Neural progenitor cell (in vitro differentiated cells): ENCODE measurements around the gene ELAVL4. TPM values are rescaled to one million over a fixed set of nuclear protein-coding genes. Genes with fewer than 3 reads are reported as not detected.
A peak's percentile ranks its signal among the peaks of the same experiment; 100 is the strongest.

ENCODE experiments used
- DNase-seq: peaks from one replicate; pipeline ENCODE4 v3.0.0-alpha.2; 2016; ENCODE audit warnings: low spot score
- H2AFZ ChIP-seq: fragments of 200-600 bp; sonication (generic); replicated peaks from 2 replicates; pipeline ENCODE4 v1.6.1; 2016; ENCODE audit warnings: antibody characterized with exemption
- H3F3A ChIP-seq: fragments of 200-600 bp; sonication (generic); 2 replicates; pipeline ENCODE4 v1.6.1; 2016; ENCODE audit warnings: antibody characterized with exemption, low read depth
- H3K27ac ChIP-seq: fragments of 200-600 bp; sonication (generic); 2 replicates; pipeline ENCODE4 v1.5.1; 2016; ENCODE audit warnings: mild to moderate bottlenecking
- H3K27me3 ChIP-seq: fragments of 200-600 bp; sonication (generic); 2 replicates; pipeline ENCODE4 v1.6.1; 2016; ENCODE audit warnings: mild to moderate bottlenecking, moderate library complexity
- H3K36me3 ChIP-seq: fragments of 200-600 bp; sonication (generic); 2 replicates; pipeline ENCODE4 v1.5.1; 2016
- H3K4me1 ChIP-seq: fragments of 200-600 bp; sonication (generic); 2 replicates; pipeline ENCODE4 v1.6.1; 2016; ENCODE audit warnings: mixed run types
- H3K4me2 ChIP-seq: fragments of 200-600 bp; sonication (generic); 2 replicates; pipeline ENCODE4 v1.6.1; 2016
- H3K4me3 ChIP-seq: fragments of 200-600 bp; sonication (generic); 2 replicates; pipeline ENCODE4 v1.5.1; 2016
- H3K79me2 ChIP-seq: fragments of 200-600 bp; sonication (generic); 2 replicates; pipeline ENCODE4 v1.6.1; 2016; ENCODE audit warnings: low read depth
- H3K9ac ChIP-seq: fragments of 200-600 bp; sonication (generic); 2 replicates; pipeline ENCODE4 v1.6.1; 2016
- H3K9me3 ChIP-seq: fragments of 200-600 bp; sonication (generic); 2 replicates; pipeline ENCODE4 v1.5.1; 2016; ENCODE audit warnings: low read depth
- H4K20me1 ChIP-seq: fragments of 200-600 bp; sonication (generic); 2 replicates; pipeline ENCODE4 v1.6.1; 2016; ENCODE audit warnings: low read depth
- H3K27ac Mint-ChIP-seq: 3 replicates; pipeline ENCODE4 v1.8.0; 2021; ENCODE audit warnings: mixed read lengths
- H3K27me3 Mint-ChIP-seq: 2 replicates; pipeline ENCODE4 v1.8.0; 2022; ENCODE audit warnings: low read depth, mild to moderate bottlenecking, inconsistent platforms, moderate library complexity, mixed read lengths; ENCODE audit not compliant: insufficient read depth
- H3K36me3 Mint-ChIP-seq: 3 replicates; pipeline ENCODE4 v1.8.0; 2021; ENCODE audit warnings: mixed read lengths
- H3K4me1 Mint-ChIP-seq: 3 replicates; pipeline ENCODE4 v1.8.0; 2021; ENCODE audit warnings: mixed read lengths
- H3K4me3 Mint-ChIP-seq: 3 replicates; pipeline ENCODE4 v1.8.0; 2021; ENCODE audit warnings: mild to moderate bottlenecking, moderate library complexity, mixed read lengths
- H3K9me3 Mint-ChIP-seq: 3 replicates; pipeline ENCODE4 v1.8.0; 2020; ENCODE audit warnings: mixed read lengths
- EZH2 ChIP-seq: fragments of 200-600 bp; sonication (generic); IDR thresholded peaks from 2 replicates; pipeline ENCODE4 v1.6.1; 2017; ENCODE audit warnings: antibody characterized with exemption, mild to moderate bottlenecking, moderate library complexity
- EZH2phosphoT487 ChIP-seq: fragments of 200-600 bp; sonication (generic); IDR thresholded peaks from 2 replicates; pipeline ENCODE4 v1.6.1; 2017; ENCODE audit warnings: antibody characterized with exemption
- total RNA-seq: library from RNA; depleted of rRNA; stranded (reverse); fragments of >200 nt; gene quantifications from 2 replicates; pipeline ENCODE4 v1.2.3, GENCODE V29; 2015; ENCODE audit warnings: low replicate concordance
- TF ChIP-seq, protein P1 (sequence below): fragments of 200-600 bp; sonication (generic); IDR thresholded peaks from 2 replicates; pipeline ENCODE4 v1.5.1; 2017; ENCODE audit warnings: antibody characterized with exemption, mild to moderate bottlenecking

ELAVL4 gene
- total RNA-seq, 1 donor from 2014 or later = not detected

DNA sequence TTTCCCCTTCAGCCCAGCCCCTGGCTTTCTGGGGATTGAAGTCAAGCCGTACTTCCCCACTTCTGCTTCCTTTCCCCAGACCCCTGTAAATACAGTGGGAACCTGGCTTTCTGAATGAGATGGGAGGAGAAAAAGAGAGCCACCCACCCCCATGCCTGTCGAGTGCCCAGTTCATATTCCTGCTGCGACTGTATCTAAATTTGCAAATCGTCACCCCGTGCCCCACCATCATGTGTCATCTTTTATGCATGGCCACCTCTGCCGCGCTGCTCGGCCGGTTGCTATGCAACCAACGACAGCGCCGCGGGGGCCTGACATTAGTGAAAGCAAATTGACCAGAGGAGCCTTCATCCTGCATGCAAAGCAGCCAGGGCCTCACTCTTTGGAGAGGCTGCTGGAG, 143.0 kb downstream of the ELAVL4 start:
- no peaks in the 10 kb centered on the region for H3K79me2 ChIP-seq
- H3K36me3 Mint-ChIP-seq = no peaks in the 10 kb centered on the region
- no peak overlapping the region for H3K9ac ChIP-seq
- H3K4me1 Mint-ChIP-seq = peaks cover 27% of the 10 kb centered on the region
- H3K4me1 ChIP-seq = no peaks in the 10 kb centered on the region
- H3K27me3 Mint-ChIP-seq = peaks cover 13% of the 10 kb centered on the region
- no peak overlapping the region for H3K27ac ChIP-seq
- no peaks in the 10 kb centered on the region for H3F3A ChIP-seq
- peak; percentile 15 for DNase-seq
- TF ChIP-seq EZH2 = no peak
- TF ChIP-seq, protein P1, sequence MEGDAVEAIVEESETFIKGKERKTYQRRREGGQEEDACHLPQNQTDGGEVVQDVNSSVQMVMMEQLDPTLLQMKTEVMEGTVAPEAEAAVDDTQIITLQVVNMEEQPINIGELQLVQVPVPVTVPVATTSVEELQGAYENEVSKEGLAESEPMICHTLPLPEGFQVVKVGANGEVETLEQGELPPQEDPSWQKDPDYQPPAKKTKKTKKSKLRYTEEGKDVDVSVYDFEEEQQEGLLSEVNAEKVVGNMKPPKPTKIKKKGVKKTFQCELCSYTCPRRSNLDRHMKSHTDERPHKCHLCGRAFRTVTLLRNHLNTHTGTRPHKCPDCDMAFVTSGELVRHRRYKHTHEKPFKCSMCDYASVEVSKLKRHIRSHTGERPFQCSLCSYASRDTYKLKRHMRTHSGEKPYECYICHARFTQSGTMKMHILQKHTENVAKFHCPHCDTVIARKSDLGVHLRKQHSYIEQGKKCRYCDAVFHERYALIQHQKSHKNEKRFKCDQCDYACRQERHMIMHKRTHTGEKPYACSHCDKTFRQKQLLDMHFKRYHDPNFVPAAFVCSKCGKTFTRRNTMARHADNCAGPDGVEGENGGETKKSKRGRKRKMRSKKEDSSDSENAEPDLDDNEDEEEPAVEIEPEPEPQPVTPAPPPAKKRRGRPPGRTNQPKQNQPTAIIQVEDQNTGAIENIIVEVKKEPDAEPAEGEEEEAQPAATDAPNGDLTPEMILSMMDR = no peak
- no peaks in the 10 kb centered on the region for H3K9me3 Mint-ChIP-seq
- H3K27ac Mint-ChIP-seq = peak overlapping the region; percentile 92
- H2AFZ ChIP-seq = no peak overlapping the region
- no peaks in the 10 kb centered on the region for H3K36me3 ChIP-seq
- peaks cover 5% of the 10 kb centered on the region for H3K9me3 ChIP-seq
- H3K4me3 ChIP-seq = no peak overlapping the region
- H3K4me3 Mint-ChIP-seq = peak overlapping the region; percentile 65
- no peaks in the 10 kb centered on the region for H3K27me3 ChIP-seq
- no peaks in the 10 kb centered on the region for H4K20me1 ChIP-seq
- H3K4me2 ChIP-seq = no peak overlapping the region

DNA sequence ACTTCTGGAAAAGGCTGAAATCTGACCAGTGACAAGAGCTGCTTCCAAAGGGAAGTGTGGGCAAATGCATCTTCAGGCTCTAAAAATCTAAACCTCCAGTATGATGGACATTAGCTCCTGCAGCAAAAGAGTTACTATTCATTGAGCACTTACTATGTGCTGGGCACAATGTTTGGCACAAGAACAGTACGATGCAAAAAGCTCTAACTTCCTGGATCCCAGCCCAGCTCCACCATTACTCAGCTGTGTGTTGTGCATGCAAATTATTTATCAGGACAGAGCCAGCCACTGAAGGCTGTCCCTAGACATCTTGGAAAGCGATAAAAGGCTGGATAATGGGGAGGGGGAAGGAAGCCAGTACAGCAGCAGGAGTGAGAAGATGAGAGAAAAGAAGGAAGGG, 143.5 kb downstream of the ELAVL4 start:
- no peak overlapping the region for H3K4me3 ChIP-seq
- no peak for DNase-seq
- no peak overlapping the region for H3K27ac ChIP-seq
- peaks cover 27% of the 10 kb centered on the region for H3K4me1 Mint-ChIP-seq
- no peak overlapping the region for H3K9ac ChIP-seq
- H4K20me1 ChIP-seq = no peaks in the 10 kb centered on the region
- H3K36me3 ChIP-seq = no peaks in the 10 kb centered on the region
- no peak overlapping the region for H3K4me2 ChIP-seq
- no peak overlapping the region for H2AFZ ChIP-seq
- H3K27ac Mint-ChIP-seq = no peak overlapping the region
- H3K79me2 ChIP-seq = no peaks in the 10 kb centered on the region
- no peaks in the 10 kb centered on the region for H3K4me1 ChIP-seq
- H3K36me3 Mint-ChIP-seq = no peaks in the 10 kb centered on the region
- H3K27me3 ChIP-seq = no peaks in the 10 kb centered on the region
- H3F3A ChIP-seq = no peaks in the 10 kb centered on the region
- peak overlapping the region; percentile 1 for H3K4me3 Mint-ChIP-seq
- peaks cover 13% of the 10 kb centered on the region for H3K27me3 Mint-ChIP-seq
- no peaks in the 10 kb centered on the region for H3K9me3 Mint-ChIP-seq
- no peak for TF ChIP-seq EZH2
- TF ChIP-seq, protein P1 = no peak
- no peak for TF ChIP-seq EZH2phosphoT487
- peaks cover 5% of the 10 kb centered on the region for H3K9me3 ChIP-seq

Other genes with a start within 250 kb of the ELAVL4 start
- 1.5 and 1.7 TPM in 2 replicates for gene AGBL4, start 85.0 kb upstream of the ELAVL4 start, total RNA-seq